Measurements from ENCODE around the gene CSTB.

CSTB gene

DNA sequence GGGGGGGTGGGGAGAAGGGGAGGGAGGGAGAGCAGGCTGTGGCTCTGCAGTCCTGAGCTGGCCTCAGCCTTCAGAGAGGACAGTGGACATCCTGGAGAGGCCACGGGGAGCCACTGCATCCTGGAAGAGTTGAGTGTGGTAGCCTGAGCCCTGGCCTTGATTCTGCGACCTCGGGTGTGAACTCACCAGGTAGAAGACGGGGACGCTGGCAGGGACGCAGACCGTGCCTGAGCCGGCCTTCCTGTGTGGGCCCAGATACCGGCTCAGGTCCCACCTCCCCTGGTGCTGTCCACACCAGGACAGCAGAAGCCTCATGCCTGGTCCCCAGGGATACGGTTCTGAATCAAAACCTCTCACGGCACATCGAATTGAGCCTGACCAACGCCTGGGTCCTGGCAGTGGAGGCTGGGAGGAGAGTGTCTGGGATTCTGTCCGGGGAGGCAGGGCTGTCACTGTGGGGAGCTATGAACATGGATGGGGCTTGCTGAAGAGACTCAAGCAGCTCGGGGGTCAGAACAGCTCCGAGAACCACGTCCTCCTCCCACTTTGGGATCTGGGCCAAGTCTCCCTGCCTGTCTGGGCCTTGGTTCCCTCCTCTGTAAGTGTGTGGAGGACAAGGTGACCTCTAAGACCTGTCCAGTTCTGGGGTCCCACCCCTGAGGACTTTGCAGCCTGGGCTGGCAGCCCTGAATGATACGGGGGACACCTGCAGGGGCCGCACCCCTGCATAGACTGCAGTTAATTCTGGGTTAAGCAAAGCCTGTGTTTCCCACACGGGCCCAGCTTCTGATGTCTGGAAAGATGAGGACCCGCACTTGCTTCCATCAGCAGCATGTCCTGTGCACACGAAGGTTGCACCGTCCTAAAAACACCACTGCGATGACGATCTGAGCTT lies 43.6 kb upstream of the CSTB start:
- POLR2A ChIA-PET (ENCODE audit: low non-redundant PET) = no interaction called here
- no peak for DNase-seq (ENCODE audit: low spot score)
- no peak overlapping the region for H3K27ac ChIP-seq
- TF ChIP-seq, protein P1, sequence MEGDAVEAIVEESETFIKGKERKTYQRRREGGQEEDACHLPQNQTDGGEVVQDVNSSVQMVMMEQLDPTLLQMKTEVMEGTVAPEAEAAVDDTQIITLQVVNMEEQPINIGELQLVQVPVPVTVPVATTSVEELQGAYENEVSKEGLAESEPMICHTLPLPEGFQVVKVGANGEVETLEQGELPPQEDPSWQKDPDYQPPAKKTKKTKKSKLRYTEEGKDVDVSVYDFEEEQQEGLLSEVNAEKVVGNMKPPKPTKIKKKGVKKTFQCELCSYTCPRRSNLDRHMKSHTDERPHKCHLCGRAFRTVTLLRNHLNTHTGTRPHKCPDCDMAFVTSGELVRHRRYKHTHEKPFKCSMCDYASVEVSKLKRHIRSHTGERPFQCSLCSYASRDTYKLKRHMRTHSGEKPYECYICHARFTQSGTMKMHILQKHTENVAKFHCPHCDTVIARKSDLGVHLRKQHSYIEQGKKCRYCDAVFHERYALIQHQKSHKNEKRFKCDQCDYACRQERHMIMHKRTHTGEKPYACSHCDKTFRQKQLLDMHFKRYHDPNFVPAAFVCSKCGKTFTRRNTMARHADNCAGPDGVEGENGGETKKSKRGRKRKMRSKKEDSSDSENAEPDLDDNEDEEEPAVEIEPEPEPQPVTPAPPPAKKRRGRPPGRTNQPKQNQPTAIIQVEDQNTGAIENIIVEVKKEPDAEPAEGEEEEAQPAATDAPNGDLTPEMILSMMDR (conservative IDR thresholded peaks at IDR 0.05; ENCODE audit: low read depth) = no peak
- CTCF ChIA-PET = interaction anchor here (1.1 kb wide), 1 partner anchor 28 kb away, joined by 4 read pairs; no protein-coding TSS in a partner anchor

DNA sequence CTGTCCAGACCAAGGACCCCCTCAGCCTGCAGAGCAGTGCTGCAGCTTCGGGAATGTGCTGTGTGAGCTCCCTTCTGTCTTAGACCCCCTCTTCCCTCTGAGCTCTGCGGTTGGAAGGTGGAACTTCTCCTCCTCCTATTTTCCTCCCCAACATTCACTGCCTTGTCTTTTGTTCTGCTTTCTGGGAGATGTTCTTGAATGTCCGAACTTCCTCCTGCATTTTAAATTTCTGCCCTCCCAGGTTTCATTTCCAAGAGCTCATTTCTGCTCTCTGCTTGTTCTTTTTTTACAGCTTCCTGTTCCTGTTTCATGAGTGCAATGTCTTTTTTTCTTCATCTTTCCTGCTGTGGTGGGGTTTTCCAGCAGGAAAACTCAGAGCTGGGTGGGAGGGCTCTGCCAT lies 42.6 kb upstream of the CSTB start:
- POLR2A ChIA-PET (ENCODE audit: low non-redundant PET) = no interaction called here
- no peak for DNase-seq (ENCODE audit: low spot score)
- TF ChIP-seq, protein P1 (conservative IDR thresholded peaks at IDR 0.05; ENCODE audit: low read depth) = no peak
- CTCF ChIA-PET = interaction anchor here (1.0 kb wide), 1 partner anchor 120 kb away, joined by 3 read pairs; no protein-coding TSS in a partner anchor
- no peak overlapping the region for H3K27ac ChIP-seq

DNA sequence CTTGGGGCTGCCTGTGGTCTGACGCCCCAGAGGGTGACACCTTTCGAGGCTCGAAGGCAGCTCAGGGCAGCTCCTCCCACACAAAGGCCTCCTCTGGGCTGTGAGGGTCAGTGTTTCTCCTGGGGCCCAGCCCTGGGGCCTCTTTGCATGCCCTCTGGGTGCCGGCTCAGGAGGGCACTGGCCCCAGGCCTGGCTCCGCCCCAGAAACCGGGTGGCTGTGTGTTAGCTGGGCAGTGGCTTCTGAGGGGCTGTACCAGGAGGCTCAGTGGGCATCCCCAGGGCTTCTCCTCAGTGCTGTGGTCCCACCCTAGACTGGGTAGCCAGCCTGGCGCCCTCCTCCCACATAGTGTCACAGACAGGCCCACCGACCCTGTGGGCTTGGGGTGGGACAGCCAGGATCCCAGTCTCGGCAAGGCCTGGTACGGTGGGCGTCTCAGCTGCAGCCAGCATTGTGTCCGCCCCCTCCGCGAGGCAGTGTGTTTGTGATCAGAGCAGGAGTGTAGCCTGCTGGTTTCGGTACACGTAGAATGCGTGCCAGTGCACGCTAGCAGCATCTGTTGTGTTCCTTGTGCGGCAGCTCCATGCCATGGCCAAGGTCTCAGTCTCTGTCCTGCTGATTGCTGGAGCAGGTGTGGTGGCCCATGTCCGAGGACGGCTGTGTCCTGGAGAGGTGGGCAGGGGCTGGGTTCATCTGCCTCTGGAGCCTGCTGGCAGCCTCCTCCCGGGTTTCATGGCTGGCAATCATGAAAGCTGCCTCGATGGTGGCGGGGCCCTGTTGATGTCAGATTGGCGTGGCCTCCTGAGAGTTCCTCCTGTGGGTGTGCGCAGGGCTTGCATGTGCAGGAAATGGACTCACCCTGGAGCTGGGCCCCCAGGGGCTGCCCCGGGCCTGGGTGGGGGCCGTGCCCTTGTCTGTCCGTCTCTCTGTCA lies 41.3 kb upstream of the CSTB start:
- ChIA-PET POLR2A (ENCODE audit: low non-redundant PET) (no interaction called here), CTCF (interaction anchor here (0.6 kb wide), 1 partner anchor 24 kb away, joined by 3 read pairs; no protein-coding TSS in a partner anchor)
- no peak overlapping the region for H3K27ac ChIP-seq
- TF ChIP-seq, protein P1 (conservative IDR thresholded peaks at IDR 0.05; ENCODE audit: low read depth) = no peak
- no peak for DNase-seq (ENCODE audit: low spot score)

DNA sequence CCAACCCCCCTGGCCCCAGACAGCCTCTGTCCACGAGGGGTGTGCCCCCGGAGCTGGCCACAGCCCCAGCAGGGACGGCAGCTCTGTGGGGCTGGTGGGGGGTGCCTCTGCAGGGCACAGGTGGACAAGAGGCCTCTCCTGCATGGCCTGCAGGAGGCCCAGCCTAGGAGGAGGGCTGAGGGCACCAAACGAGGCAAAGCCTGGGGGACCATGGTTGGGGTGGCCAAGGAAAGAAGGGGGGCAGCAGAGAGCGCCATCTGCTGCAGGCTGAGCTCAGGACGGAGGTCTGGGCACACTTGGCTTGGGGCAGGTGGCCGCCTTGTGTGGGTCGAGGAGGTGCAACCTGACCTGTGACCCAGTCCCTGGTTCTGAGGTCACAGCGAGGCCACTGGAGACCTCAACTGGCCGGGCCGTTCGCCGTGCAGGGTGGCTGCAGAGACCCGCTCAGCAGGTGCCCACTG lies 40.5 kb upstream of the CSTB start:
- no peak for DNase-seq (ENCODE audit: low spot score)
- CTCF ChIA-PET = interaction anchor here (0.7 kb wide), 1 partner anchor 13 kb away, joined by 5 read pairs; no protein-coding TSS in a partner anchor
- TF ChIP-seq, protein P1 (conservative IDR thresholded peaks at IDR 0.05; ENCODE audit: low read depth) = no peak
- POLR2A ChIA-PET (ENCODE audit: low non-redundant PET) = no interaction called here
- no peak overlapping the region for H3K27ac ChIP-seq

DNA sequence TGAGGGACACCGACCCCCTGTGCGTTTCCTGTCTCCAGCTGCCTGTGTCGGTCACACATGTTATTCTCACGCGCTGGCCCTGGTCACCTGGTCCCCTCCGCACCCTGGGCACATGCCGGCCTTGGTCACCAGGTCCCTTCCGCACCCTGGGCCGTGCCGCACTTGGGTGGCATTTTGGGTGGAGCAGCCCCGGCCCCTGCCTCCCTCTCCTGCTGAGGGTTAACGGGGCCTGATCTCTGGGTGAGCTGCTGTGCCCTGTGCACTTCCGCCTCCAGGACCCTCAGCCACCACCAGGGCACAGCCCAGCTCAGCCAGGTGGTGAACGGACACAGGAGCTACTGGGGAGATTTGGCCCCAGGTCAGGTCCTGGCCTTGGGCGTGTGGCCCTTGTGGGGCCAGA lies 39.9 kb upstream of the CSTB start:
- ChIA-PET POLR2A (ENCODE audit: low non-redundant PET) (no interaction called here), CTCF (interaction anchor here (0.6 to 0.7 kb wide), 2 partner anchors 9 to 13 kb away, joined by 5 to 6 read pairs; no protein-coding TSS in a partner anchor)
- no peak for DNase-seq (ENCODE audit: low spot score)
- H3K27ac ChIP-seq = no peak overlapping the region
- TF ChIP-seq, protein P1 (conservative IDR thresholded peaks at IDR 0.05; ENCODE audit: low read depth) = no peak

DNA sequence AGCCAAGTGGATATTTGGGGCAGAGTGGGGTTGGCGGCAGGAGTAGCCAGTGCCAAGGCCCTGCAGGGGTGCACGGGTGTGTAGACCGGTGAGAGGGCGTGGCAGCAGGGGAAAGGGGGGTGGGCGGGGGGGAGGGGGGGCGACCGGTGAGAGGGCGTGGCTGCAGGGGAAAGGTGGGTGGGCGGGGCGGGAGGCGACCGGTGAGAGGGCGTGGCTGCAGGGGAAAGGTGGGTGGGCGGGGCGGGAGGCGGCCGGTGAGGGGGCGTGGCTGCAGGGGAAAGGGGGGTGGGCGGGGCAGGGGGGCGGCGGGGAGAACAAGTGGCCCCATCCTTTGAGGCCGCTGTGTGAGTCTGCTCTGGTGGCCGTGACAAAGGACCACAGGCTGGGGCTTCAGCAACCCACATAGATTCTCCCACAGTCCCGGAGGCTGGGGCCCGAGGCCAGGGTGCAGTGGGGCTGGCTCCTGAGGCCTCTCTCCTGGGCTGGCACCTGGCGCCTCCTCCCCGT lies 39.1 kb upstream of the CSTB start:
- ChIA-PET POLR2A (ENCODE audit: low non-redundant PET) (no interaction called here), CTCF (no interaction called here)
- TF ChIP-seq, protein P1 (conservative IDR thresholded peaks at IDR 0.05; ENCODE audit: low read depth) = no peak
- no peak for DNase-seq (ENCODE audit: low spot score)
- H3K27ac ChIP-seq = peak overlapping the region; percentile 99
